Kidney glomerular epithelial cell (primary cell): ENCODE results near the gene GPR142.

Experiments used
- DNase-seq: peaks from one replicate; lab custom pipeline; 2025; lab: John Stamatoyannopoulos, UW

GPR142 gene, protein sequence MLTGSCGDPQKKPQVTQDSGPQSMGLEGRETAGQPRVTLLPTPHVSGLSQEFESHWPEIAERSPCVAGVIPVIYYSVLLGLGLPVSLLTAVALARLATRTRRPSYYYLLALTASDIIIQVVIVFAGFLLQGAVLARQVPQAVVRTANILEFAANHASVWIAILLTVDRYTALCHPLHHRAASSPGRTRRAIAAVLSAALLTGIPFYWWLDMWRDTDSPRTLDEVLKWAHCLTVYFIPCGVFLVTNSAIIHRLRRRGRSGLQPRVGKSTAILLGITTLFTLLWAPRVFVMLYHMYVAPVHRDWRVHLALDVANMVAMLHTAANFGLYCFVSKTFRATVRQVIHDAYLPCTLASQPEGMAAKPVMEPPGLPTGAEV

DNA sequence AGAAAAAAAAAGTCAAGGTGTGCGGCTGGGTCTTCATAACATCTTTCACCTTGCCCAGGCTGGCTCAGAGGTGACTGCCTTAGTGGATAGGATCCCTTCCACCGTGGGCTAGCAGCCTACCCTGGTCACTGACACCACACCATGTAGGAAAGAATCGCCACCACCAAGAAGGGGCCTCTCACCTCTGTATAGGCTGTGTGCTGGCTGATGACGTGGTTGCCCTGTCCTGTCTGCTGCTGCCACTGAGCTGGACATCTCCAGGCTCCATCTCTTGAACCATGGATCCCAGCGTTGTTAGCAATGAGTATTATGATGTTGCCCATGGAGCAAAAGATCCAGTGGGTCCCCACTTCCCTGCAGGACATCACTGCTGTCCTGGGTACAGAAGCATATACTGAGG is at the start of gene GPR142:
TSS of gene GPR142 (plus strand) at position 301 of the 400 bp plus-strand sequence. CDS start 2,035 bp downstream, outside the sequence.
- no peak for DNase-seq

DNA sequence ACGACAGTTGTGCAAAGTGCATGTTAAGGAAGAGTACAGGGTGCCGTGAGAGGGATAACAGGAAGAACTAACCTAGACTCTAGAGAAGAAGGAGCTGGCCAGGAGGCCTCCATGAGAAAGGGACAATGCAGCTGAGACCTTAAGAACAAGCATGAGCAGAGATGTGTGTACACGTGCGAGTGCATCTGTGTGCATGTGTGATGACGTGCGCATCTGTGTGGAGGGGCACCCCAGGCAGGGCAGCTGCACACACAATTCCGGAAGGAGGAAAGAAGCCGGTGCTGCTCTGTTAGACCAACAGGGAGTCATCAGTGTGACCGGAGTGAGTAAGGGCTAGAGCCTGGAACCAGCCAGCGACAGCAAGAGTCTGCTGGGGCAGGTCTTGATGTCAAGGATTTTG is 48.9 kb upstream of the GPR142 start:
- DNase-seq, result no peak

DNA sequence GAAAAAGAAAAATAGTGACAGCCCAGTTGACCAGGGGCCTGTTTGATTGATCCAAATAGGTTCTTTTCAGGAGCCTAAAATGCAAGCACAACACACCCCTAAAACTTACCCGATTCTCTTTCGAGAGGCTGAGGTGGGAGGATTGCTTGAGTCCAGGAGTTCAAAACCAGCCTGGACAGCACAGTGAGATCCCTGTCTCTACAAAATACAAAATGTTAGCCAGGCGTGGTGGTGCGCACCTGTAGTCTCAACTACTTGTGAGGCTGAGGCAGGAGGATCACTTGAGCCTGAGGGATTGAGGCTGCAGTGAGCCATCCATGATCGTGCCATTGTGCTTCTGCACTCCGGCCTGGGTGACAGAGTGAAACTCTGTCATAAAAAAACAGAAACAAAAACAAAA is 42.8 kb upstream of the GPR142 start:
- no peak for DNase-seq

DNA sequence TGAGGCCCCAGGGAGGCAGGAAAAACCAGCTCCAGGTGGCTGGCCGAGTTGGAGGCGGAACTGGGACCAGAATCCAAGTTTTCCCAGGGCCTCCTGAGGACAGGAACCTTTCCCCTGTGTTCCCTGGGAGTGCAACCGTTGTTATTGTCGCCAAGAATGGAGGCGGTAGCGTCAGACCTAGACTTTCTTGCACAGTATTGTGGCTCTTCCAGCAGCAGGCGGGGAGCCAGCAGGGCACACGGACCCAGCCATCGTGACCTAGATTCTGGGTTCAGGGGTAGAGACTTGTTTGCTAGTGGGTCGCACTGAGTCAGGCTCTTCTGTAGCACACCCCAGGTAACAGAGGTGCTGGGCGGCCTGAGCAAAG is 41.9 kb upstream of the GPR142 start:
- DNase-seq, result no peak

DNA sequence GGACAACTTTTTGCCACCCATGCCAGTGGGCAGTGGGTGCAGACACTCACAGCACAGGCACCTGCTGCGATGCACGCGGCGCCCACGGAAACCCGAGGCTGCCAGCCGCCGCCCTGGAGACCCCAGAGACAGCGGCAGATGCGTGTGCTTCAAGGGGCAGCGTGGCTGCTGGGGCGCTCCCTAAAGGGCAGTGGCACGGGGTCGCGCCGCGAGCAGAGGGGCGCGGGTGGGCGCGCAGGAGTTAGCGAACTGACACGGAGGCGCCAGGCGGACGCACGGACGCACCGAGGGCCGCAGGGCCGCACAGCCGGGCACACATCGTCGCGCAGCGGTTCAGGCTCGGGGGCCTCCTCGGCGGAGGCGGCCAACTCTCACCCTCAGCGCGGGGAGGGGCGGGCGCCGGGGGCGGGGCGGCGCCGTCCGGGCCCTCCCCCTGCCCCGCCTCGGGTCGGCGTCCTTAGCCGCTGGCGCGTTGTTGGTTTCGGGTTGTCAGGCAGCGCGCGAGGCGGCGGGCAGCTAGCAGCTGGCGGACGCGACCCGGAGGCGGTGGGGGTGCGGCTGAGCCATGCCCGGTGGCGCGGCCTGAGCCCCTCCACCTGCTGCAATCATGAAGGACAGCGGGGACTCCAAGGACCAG is 41.4 kb upstream of the GPR142 start, which contains the start of gene KIF19:
TSS of gene KIF19 (plus strand) at position 484 of the 637 bp plus-strand sequence. CDS start at position 608, 124 bp downstream.
- no peak for DNase-seq

DNA sequence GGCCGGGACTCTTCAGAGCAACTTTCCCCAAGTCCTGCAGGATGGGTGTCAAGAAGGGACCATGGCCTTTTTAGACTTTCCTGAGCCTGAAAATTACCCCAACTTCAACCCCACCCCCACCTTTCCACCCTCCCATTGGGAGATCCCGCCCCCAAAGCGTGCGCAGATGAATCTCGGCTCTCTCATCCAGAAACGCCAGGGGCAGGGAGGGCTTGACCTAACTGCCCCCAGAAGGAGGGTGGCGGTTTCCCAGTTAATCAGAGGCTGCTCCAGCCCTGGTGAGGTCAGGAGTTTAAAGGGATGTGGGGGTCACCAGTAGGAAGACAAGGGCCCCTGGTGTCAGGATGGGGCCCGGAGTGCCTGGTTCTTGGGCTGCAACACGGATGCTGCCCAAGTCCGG is 40.8 kb upstream of the GPR142 start:
- no peak for DNase-seq

DNA sequence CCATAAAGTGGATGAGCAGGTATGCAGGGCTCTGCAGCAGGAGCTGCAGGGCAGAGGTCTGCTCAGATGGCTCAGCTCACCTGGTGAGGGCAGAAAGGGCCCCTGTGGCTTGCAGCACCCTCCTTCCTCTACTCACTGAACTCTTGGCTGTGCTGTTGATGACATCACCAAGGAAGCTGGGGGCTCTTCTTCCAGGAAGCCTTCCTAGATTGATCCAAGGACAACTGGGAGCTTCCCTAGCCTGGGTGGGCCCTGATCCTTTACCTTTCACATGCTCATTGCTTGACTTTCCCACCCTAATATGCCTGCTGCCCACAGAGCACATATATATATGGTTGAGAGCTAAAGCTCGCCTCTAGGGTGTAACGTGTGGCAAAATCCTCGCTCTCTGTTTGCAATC is 38.8 kb upstream of the GPR142 start:
- DNase-seq, result no peak

DNA sequence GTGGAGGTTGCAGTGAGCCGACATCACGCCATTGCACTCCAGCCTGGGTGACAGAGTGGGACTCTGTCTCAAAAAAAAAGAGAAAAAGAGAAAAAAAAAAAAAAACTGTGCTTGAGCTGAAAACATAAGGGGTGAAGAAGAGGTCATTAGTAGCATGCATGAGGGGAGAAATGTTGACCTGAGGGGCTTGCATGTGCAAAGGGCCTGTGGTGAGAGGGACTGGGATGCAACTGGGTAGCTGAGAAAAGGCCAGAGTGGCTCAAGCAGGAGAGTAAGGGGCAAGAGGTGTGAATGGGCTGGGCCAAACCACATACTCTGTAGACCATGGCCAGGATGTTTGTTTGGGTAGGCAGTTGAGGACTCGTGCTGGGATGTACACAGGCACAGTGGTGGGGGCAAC is 37.9 kb upstream of the GPR142 start:
- no peak for DNase-seq

DNA sequence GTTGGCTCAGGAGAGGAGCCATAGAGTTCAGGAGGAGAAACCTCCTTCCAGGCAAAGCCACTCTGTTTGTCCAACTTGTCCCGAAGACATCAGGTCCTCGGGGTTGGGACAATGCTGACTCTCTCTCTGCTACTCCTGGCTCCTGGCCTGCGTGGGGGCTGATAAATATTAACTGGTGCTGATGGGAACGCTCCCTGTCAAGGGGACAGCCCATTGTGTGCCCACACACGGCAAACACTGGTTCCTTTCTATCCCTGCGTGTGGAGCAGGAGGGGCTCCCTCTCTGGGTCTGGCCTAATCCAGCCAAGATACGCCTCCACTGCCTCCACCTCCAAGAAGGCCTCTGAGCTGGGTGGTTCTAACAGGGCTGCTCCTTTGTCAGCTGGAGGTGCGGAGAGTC is 36.9 kb upstream of the GPR142 start:
- no peak for DNase-seq

DNA sequence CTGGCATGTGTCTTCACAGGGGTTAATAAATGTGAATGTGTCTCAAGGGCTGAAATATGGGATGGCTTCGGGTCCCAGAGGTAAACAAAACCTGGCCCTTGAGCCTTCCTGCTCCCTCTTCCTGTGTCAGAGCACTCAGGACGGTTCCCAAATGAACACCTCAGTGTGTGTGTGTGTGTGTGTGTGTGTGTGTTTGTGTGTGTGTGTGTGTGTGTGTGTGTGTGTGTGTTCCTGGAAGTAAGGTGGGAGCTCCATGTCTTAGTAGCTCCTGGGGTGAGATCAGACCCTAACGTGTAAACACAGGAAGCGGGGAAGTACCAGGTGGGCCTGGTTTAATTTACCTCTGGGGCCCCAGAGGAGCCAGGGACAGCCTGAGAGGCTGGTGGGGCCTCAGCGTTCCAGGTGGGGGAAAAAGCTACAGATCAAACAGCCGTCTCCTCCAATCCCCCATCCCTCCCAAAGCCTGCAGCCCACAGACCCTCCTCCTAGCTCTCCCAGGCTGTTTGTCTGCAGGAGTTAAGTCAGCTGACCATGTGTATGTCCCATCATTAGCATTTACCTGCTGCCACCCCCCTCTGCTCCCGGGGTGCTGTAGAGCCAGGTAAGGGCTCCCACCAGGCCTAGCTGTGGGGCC is 35.2 kb upstream of the GPR142 start:
- DNase-seq, result no peak

DNA sequence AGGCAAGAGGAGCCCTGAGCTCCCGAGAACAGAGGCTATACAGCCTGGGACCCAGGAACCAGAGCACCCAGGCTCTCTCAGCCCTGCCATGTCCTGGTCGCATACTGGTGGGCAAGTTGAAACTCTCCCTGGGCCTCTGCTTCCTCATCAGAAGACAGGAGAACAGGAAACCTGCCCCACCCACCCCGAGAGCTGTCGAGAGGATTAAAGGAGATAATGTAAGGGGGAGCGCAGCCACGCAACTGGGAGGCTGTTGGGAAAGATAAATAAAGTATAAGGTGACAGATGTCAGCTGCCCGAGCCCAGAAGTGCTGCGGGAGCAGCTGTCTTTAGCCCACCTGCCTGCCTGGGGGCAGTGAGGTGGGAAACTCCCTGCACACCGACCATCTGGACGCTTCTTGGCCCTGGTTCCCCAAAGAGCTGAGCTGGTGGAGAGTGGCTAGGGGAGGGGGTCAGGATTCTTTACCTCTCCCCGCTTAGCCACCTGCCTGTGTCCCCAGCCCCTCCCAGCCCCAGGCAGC is 34.5 kb upstream of the GPR142 start:
- DNase-seq, result no peak

DNA sequence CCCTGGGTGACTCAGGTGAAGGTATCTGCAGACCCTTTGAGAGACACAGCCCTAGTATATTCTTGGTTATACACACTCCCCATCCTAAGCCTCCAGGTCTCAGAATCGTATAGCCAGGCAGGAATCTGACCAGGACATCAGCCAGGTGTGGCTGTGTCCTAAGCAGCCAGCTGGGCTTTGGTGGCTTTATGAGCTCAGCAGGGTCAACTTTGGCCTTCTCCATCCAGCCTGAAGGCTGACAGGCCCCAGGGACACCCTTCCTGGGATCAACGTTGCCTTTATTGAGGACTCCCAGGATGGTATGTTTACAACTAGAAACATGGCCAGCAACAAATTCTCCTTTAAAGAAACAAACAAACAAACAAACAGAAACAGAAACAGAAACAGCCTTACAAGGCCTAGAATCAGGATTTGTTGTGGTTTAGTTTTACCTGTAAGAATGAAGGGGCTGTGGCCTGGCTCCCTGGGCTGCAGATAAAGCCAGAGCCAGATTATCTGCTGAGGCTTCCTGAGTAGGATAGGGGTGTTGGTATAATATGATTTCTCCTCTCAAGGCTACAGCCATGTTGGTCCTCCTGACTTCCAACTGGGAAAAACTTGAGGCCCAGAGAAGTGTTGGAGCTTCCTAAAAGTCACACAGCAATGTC is 32.8 kb upstream of the GPR142 start:
- no peak for DNase-seq

DNA sequence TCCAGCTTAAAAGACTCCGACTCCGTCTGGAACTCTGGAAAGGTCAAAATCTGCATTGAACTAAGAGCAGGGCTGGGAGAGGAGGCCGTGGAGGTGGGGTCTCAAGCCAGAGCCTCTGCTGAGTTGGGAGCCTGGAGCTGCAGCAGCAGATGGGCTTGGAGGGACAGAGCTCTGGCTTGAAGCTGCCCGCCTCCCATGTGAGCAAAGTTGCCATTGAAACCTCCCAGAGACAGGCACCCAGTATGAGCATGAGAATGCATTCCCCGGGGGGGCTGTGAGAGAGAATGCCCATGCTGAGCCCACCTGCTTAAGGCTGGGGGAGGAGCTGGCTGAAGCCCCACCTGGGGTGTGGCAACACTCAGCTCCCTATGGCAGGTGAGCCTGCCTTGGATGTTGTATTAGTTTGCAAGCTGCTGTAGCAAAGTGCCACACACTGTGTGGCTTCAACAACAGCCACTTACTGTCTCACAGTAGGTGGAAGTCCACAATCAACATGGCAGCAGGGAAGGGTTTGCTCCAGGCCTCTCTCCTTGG is 31.7 kb upstream of the GPR142 start:
- no peak for DNase-seq

DNA sequence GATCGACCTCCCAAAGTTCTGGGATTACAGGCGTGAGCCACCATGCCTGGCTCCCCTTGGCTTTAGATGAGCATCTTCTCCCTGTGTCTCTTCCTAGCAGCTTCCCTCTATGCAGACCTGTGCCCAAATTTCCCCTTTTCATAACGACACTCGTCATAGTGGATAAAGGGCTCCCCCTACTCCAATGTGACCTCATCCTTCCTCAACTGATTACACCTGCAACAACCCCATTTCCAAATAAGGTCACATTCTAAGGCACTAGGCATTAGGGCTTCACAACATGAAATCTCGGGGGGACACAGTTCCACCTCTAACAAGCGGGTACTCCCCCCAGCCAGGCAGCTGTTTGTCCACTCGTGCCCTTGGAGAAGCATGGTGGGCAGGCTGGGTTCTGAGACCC is 31.0 kb upstream of the GPR142 start:
- no peak for DNase-seq

DNA sequence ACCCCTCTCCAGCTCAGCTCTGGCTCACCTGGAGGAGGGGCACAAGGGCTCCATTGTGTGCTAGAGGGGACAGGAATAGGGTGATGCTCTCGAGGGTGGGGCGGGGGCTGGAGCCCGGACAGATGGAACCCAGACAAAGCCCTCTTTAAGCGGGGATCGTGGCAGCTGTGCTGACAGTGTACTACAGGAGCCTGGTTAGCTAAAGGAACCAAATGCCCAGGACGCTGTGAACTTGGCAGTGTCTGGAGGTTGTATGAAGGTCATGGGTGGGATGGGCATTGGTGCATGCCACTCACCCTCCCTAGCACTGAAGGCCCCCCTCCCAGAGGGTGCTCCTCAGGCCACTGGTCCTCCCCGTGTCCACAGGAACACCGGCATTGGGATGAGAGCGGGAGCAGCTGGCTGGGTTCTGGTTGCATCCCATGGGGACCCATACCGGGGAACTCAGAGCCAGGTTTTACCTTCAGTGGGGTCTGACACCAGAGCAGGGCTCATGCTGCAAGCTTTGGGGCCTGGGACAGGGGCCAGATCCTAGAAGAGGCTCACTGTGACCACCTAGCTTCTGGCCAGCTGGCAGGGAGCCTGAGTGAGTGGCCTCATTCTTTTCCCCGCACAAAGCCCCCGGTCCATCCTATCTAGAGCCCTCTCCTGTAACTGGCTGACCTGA is 29.3 kb upstream of the GPR142 start:
- DNase-seq, result no peak

DNA sequence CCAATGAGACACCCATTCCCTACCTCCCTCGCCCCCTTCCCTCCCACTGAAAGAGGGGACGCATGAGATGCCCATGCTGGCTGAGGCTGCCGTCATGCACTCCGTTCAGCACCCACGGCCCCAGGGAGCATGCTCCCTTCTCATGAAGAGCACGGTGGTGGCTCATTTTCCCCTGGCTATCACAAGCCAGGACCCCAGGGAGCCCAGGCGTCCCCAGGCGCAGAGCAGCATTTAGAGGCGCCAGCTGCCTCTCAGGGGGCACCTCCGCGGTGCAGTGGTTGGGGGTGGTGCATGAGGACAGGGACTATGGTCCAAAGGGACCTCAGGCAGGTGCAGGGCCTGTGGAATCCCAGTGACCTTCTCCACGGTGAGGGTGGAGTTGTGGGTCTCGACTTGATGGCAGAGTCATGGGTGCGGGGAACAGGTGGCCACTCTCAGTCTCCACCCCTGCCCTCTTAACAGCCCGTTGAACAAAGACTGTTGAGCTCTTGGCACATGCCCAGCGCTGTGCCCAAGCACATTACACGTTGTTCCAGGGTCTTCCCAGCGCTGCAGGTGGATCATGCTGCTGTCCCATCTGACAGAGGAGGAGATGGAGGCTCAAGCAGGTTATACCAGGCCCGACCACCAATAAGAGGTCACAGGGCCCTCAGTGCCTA is 27.6 kb upstream of the GPR142 start:
- DNase-seq, result no peak

DNA sequence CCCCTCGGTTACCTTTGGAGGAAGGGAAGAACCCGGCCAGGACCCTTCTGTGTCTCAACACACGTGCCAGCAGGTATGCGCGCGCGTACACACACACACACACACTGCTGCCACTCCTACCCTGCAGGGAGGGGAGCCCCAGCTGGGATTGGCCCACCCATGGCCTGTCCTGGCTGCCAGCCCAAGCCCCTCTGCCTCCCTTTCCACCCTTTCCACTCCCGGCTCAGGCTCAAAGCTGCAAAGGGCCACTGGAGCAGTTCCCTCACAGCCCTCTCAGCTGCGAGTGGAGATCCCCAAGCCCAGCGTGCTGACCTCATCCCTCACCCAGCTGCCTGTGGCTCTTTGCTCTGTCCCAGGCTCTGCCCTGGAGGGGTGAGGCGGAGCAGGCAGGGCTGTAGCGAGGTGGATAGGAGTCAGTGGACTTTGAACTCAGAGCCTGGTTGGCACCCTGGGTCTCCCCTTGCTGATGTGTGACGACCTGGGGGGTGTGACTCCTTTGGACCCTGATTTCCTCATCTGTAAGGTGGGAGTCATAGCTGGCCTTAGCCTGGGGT is 26.8 kb upstream of the GPR142 start:
- no peak for DNase-seq

DNA sequence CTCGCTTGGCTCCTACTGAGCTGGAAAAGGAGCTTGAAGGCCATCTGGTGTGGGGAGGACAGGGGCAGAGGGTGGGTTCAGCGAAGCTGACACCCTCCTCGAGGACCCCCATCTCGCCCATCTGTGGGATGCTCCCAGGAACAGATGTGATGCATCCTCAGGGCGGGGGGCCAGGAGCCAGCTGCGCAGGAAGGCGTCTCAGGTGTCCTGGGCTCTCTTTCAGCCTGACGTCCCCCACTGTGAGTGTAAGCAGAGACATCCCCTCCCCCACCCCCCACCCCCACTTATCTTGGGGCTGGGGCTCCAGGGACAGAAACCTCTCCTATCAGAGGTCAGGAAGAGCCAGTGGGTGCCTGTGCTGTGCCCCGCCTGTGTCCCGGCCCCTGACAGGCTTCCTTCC is 25.1 kb upstream of the GPR142 start:
- no peak for DNase-seq

DNA sequence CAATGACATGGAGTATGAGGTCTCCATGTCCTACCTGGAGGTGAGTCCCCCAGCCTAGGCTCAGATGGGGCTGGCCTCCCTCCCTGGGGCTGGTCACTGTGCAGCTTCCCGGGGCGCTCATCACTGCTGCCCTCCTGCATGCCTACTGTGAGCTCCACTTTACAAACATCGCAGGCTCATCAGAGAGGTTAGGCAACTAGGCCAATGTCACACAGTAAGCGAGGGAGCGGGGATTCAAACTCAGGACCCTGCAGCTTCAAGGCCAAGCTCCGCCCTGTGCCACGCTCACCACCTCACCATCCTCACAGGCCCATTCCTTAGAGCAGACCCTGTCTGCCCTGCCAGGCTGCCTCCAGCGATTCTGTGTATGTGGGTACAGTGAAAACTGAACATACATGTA is 24.2 kb upstream of the GPR142 start:
- DNase-seq, result no peak

DNA sequence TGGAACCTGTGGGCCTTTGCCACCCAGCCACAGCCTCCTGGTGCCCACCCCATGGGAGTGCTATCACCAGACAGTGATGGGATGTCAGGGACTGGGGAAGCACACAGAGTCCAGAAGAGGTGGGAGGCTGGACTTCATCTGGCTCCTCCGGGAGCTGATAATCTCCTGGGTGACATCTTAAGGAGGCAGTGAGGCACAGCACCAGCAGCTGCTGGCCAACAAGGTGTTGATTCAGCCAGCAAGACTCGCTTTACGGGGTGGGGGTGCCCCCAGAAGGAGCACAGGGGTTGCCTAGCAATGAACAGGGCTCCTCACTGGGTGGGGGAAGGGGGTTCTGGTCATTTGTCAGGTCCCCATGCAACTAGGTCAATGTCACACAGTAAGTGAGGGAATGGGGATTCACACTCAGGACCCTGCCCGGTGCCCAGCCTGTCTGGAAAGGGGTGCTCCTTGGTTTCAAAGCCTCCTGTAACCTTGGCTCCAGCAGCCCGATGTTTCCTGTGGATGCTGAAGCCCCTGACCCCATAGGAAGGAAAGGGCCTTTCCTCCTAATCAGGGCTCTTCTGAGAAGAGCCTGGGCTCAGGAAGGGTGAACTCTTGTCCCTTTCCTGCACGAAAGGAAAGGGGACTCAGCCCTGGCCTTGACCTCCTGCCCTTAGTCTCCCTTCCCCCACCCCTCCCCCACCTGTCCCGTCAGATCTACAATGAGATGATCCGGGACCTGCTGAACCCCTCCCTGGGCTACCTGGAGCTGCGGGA is 23.6 kb upstream of the GPR142 start:
- no peak for DNase-seq
